Measurements from ENCODE around the gene CACNA1C.
A peak's percentile ranks its signal among the peaks of the same experiment; 100 is the strongest.
"Not testable (repeated sequence)": the region's sequence is repeated elsewhere in the genome, so short reads cannot be mapped to it uniquely, and the experiment has no call there.

The CACNA1C gene

DNA sequence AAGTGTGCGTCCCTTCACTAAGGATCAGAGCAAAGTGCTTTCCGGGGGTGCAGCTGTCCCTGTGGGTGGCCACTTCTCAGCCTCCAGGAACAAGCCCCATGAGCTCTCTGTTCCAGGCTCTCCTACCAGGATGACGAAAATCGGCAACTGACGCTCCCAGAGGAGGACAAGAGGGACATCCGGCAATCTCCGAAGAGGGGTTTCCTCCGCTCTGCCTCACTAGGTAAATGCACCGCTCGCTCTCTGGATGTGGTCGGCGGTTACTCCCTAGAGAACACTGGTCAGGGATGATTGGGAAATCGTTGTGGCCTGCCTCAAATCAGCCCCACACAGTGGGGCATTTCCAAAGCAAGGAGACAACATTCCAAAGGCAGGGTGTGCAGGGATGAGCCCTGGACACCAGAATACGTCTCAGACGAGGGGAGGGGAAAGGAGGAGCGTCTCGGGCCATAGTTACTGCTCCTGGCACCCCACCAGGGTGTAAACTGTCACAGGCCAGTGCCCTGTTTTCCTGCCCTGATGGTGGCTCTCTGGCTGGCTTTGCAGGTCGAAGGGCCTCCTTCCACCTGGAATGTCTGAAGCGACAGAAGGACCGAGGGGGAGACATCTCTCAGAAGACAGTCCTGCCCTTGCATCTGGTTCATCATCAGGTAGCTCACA is 633.0 kb downstream of the CACNA1C start:
- not testable (repeated sequence) for DNase-seq

DNA sequence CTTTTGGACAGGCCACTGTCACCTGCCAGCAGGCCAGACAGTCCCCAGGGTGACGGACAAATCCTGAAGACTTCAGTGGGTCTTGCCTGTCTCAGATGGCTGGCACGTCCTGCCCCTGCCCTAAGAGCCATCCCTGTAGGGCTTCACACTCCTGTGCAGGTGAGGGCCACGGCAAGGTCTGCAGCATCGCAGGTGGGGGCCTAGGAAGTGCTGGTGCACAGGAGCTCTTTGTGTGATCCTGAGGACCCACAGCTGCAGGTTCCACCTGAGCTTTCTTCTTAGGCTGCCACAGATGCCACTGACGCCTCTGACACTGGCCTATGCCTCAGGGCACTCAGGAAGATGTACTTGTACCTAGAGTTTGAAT is 633.5 kb downstream of the CACNA1C start:
- DNase-seq = no peak

DNA sequence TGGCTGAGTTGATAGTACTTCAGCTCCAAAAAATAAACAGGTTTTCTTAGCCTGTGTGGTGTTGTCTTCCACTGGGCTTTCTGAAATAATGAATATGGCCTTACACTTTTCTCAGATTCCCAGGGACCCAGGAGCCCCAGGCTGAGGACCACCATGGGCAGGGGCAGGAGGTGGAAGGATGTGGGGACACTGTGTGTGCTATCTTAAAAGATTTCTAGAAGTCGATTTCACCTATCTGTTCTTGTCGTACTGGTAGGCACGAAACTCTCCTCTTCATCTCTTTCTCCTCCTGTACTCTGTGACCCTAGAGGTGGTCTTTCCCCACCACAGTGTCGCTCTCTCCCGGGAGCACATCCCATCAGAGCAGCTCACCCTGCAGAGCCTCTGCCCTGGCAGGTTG is 634.3 kb downstream of the CACNA1C start:
- DNase-seq = no peak

DNA sequence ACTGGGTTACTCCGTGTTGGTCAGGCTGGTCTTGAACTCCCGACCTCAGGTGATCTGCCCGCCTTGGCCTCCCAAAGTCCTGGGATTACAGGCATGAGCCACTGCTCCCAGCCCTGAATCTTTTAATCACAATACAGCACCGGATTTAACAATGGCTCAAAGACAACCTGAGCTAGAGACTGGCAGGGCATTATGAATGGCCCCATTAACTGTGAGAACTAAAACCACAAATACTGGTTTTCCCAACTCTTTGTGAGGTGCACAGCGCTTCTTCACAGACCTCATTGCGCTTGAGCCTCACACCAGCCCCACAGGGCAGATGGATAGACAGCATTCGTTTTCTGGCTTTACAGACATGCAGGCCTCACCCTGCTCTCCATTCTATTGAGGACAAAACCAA is 634.9 kb downstream of the CACNA1C start:
- no peak for DNase-seq

DNA sequence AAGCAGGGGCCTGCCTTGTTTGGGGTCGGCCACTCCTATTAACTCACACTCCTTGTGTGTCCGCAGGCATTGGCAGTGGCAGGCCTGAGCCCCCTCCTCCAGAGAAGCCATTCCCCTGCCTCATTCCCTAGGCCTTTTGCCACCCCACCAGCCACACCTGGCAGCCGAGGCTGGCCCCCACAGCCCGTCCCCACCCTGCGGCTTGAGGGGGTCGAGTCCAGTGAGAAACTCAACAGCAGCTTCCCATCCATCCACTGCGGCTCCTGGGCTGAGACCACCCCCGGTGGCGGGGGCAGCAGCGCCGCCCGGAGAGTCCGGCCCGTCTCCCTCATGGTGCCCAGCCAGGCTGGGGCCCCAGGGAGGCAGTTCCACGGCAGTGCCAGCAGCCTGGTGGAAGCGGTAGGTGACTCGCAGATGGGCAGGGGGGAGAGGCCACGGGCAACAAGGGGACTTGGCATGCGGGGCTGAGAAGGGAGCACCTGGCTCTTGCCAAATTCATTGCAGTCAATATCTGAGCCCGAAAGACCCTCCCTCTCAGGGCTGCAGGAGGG is 635.7 kb downstream of the CACNA1C start:
- no peak for DNase-seq

DNA sequence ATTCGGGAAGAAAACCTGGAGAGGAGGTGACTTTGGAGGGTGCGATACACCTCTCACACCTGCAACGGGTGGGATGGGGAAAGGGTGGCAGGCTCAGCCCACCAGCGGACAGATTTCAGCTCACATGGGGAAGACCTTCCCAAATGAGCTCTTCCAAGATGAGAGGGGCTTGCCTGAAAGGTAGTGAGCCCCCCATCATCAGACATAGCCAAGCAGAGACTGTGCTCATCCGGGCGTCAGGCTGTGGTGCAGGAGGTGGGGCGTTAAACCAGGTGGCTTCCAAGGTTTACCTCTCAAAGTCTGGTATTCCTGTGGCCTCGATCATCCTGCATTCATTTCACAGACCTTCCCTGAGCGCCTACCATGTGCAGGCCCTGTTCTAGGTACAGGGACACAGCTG is 636.6 kb downstream of the CACNA1C start:
- DNase-seq = no peak

DNA sequence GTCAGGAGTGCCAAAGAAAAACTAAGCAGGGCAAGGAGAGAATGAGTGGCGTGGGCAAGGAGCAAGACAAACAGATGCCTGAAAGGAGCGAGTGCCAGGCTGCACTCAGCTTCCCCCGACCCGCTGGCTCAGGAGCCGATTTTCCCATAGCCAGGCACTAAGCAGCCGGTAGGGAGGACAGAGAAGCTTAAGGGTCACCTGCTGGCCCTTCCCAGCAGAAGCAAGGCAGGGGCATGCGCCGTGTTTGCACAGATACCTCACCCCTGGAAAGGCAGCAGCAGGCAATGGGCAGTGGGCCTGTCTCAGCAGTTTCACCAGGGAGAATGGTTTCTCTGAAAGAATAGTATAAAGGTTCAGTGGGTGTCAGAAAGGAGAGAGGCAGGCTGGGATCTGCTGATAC is 637.1 kb downstream of the CACNA1C start:
- no peak for DNase-seq

DNA sequence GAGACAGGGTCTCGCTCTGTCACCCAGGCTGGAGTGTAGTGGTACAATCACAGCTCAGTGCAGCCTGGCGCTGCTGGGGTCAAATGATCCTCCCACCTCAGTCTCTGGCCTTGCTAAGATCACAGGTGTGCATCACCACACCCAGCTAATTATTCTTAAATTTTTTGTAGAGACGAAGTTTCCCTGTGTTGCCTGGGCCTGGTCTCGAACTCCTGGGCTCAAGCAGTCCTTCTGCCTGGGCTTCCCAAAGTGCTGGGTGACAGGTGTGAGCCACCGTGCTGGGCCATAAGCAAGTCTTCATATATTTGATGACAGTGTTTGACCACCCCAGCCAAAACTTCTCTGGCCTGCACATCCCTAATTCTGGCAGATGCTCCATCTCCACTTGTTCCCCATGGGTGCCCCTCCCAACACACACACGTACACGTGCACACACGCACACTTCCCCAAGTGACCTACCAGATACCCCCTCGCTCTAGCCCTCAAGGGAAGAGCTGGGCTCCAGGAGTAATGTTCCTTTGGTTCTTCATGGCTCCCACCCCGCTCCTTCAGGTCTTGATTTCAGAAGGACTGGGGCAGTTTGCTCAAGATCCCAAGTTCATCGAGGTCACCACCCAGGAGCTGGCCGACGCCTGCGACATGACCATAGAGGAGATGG is 637.7 kb downstream of the CACNA1C start:
- no peak for DNase-seq

DNA sequence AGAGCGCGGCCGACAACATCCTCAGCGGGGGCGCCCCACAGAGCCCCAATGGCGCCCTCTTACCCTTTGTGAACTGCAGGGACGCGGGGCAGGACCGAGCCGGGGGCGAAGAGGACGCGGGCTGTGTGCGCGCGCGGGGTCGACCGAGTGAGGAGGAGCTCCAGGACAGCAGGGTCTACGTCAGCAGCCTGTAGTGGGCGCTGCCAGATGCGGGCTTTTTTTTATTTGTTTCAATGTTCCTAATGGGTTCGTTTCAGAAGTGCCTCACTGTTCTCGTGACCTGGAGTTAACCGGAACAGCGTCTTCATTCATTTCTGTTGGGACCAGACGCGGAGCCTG is 638.2 kb downstream of the CACNA1C start:
- DNase-seq = peak; percentile 4

DNA sequence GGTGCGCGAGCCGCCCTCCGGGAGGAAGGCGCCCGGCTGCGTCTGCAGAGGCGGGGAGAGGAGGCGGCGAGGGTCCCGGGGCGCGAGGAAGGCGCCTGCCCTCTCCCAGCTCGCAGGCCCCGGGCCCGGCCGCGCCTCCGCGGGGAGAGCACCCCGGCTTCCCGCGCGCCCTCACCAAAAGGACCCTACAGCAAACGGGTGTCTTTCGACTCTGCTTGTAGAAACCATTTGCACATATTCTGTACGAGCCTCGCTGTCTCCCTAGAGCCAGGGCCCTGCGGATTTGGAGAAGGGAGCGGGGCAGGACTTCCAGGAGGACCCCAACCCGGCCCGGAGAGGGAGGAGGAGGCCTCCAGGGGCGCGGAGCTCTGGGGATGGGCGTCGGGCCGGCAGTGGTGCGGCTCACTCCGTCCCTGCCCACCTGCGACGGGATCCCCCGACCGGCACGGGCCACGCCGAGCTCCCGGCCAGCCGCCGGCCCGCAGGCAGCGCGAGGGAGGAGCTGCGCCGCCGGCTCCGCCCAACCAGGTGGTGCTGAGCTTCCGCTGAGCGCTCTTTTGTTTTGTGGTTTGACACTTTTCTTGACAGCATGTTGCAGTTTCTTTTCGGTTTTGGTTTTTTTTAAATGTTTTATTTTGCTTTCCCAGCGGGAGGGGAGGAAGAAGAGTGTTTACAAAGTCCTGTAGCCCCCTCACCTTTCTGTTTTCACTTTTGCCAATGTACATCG is 638.7 kb downstream of the CACNA1C start:
- no peak for DNase-seq

DNA sequence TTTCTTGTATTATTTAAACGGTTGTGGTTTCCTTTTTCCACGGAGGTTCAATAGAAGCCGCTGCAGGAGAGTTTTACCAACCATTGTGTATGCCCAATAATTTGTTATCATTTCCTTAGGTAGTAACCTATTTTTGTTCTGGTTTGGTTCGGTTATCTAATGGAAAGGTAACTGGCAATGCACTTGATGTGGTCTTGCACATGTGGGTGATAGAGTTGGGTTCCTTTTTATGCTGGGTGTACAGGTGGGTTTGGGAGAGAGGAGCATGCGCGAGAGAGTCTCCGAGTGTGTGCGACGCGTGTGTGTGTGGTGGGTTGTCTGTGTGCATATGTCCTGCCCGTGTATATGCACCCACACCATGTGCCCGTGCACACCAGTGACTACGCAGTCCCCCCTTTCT is 639.3 kb downstream of the CACNA1C start:
- no peak for DNase-seq

DNA sequence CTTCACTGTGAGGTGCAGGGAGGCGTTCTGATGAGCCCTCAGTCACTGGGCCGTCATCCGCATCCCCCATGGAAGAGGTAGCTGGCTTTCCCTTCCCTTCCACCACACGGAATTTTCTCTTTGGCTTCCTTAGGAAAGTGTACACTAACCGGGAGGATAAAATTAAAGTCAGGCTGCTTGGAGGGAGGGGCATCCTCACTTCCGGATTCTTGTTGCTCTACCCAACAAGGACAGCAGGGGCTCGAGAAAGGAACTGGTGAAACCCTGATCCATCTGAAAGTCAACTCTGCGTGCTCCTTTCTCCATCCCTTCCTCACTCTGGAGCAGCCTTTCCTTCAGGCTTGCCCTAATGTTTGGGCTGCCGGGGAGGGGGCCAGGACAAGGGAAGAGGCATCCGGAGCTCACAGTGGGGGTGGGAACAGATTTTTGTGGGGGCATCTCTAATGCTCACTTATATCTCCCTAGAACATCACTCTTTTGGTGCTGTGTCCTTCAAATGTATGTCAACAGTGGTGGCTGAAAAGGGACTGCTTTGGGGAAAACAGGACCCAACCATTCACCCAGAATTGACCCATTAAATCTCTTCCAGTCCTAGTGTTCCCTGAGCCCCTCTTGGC is 640.6 kb downstream of the CACNA1C start:
- DNase-seq = no peak

DNA sequence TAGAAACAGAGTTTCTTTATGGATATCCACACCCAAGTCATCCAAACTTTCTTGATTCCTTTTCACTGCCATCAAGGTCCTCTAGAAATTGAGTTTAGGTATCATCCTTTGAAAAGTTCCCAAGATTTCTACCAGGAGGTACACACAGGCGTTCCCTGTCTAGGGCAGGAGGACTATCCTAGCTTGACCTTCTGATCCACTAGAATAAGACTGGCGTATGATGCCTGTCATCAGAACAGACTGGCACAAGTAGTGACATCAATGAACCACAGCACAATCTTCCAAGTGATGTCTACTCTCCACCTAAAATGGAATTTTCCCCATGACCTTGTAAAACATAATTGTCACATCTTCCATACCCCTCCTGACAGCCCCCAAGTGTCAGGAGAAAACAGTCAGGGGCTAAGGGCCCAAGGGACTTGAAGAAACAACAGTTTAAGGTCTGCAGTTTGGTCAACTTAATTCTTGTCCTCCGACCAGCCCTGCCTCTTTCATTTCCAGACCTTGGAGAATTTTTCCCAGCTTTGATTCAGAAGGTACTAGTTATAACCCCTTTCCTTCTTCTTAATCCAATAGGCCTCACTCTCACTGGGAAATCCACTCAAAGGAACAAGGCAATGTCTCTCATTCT is 641.3 kb downstream of the CACNA1C start:
- no peak for DNase-seq

DNA sequence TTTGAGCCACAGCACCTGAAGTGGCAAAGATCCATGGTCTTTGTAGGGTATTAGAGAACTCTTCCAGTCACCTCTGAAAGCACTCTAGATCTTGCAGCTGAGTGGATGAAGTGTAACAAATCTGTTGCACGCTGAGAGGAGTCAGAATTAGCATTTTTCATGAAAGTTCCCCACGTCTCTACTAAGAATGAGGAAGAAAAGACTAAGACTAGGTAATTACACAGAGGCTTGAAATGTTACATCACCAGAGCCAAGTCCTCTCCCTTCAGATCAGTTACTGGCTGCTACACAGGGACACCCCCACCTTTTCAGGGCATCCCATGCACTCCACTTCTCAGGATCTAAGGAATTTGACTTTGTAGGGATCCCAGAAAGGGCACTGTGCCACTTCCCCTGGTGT is 643.3 kb downstream of the CACNA1C start:
- DNase-seq = no peak

DNA sequence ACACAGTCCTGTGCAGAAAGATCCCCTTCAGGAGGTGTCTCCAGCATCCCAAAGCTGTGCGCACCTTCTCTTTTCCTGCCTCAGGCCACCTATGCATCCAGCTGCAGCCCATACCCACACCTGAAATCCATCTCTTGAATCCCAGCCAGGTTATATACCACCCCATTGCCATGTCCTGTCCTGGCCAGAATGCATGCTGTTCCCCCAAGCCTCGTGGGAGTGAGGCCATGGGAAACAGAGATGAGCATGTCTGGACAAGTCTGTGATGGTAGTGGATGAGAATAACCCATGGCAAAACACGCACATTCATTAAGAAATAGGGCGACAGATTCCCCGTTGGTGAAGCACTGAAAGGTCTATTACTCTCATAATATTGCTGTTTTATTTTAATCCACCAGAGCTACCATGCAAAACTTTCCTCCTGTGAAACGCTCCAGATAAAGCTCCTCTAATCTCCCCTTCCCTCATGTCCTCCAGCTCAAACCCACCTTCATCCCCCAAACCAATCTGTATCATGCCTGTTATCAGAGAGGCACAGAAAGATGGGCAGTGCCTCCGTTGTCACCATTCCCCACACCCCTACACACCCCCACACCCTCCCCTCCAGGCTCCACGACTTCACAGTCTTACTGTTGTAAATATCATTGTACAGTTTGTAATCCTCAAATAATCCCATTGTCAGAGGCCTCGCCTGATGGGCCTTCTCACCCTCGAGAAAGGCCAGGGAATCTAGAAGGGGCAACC is 644.4 kb downstream of the CACNA1C start:
- no peak for DNase-seq

DNA sequence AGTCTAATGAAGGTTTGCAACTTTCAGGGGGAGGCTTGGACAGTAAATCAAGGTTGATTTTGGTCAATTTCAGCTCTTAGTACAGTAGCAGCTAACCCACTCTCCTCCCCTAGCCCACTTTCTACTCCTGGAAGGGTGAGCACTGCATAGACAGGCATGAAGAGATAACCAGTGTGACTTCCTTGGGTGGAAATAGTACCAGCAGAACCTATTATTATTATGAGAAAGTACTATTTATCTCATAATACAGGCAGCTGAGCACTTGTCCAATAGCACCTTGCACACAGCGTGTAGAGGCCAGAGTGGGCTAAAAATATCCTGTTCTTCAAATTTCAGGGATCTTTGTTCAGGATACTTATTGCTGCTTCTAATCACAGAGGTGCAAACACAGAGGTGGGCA is 645.8 kb downstream of the CACNA1C start:
- no peak for DNase-seq

DNA sequence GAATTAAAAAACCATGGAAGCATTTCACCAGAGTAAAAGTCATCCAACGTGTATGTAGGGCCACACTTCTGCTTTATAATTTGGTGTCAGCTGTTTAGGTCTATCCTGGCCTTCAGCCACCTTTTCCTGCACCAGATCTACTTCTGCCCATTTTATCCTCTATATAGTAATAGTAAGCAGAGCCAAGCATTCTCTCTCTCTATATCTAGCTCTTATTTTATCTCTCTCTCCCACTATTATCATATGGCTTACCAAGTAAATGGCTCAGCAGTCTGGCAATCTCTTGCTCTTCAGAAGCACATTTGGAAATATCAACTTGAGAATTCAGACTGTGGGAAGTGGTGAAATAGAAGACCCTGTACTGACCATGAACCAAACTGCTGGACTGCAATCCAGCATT is 657.9 kb downstream of the CACNA1C start:
- no peak for DNase-seq

DNA sequence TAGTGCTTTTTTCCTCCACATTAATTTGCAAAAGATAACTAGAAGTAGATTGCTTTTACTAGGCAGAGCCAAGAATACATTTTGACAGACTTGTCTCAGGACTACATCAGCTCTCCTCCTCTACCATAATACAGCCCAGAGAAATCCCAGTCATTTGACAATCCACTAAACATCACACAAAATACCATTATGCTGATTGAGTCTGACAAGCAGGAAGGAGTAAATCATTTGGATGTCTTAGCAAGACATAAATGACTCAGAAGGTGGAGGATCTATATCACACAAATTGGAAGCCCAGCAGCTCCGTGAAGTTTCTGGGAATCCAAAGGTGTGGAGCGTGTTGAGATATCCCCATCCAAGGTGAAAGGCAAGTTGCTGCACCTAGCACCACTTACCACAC is 666.6 kb downstream of the CACNA1C start:
- no peak for DNase-seq

DNA sequence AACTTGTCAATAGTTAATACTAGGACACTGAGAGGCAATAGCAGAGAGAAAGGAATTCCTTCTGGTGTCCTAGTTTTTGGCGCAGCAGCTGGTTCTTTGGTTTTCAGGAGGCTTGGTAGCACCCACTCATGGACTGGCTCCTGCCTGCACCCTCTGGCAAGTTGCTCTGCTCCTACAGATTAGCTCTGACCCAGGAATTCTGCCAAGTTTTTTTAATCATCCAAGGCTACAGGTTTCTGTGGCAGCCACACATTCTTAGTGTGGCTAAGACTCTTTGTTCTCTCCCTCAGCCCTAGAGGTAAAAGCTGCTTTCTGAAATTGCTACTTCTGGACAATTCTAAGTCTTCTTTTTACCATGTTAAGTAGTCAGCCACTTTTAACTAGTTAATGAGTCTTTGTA is 670.0 kb downstream of the CACNA1C start:
- no peak for DNase-seq

DNA sequence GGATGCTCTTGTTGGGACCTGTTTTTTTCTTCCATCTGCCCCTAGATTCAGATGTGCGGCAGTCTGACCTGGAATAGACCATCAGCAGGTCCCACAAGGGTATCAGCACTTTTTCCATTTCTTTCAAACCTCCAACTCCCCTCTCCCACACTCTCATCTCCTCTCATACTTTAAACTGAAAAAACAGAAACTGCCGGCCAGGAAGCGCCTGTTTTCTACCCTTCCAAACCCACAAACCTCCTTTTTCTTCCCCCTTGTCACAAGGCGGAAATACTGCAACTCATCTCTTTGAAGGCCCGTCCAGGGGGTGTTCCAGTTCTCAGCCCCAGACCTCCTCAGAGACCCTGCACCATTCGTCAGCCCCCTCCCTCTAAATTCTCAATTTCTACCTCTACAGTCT is 679.5 kb downstream of the CACNA1C start:
- no peak for DNase-seq

DNA sequence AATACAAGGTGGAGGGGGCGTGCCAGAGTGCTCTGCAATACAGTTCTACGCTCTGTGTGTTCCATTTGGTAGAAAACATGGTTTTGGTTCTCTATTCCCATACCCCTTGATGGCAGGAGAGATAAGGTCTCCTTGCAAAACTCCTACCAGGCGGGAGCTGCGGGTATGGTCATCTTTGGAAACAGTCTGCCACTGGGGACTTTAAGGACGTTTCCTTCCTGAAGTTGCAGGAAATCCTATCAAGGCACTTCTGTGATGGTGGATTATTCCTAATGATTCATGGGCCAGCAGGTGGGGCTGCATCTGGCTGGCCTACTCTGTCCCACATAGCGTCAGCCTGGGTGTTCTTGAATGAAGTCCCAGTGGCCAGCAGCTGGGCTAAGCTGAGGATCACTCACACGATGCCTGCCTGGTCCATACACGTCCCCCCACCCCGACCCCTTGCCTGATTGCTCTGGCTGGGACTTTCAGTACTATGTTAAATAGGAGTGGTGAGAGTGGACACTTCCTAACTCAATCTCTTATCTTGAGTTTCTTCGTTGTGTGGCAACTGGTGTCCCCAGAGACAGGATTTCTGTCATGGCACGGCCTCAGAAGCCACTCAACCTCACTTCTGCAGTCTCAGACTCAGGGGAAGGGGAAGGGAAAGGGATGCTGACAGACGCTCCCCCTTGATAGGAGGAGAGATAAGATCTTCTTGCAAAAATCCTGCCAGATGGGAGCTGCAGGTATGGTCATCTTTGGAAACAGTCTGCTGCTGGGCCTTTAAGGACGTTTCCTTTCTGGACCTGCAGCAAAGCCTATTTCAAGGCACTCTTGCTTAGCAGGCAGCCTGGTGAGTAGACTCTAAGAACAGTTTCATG is 680.9 kb downstream of the CACNA1C start:
- DNase-seq = no peak

DNA sequence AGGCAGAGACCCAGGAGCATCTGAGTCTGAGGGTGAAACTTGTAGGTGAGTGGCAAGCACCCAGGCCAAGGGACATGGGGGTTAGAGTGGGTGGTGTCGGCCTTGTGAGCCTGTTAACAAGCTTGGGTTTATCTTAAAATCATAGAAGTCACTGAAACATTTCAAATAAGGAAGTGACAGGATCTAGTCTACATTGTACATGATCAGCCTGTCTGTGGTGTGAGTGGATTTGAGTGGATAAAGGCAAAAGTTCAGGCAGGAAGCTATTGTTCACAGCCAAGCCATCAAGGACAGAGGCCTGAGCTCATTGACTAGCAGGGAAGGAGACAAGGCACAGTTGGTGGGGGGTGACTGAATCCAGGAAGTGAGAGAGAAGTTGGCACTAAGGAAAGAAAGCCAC is 682.6 kb downstream of the CACNA1C start:
- no peak for DNase-seq
